ENCODE data around the gene ITGA1. TPM values are rescaled to one million over a fixed set of nuclear protein-coding genes. Genes with fewer than 3 reads are reported as not detected.
"Not testable (repeated sequence)": the region's sequence is repeated elsewhere in the genome, so short reads cannot be mapped to it uniquely, and the experiment has no call there.

Gene ITGA1
- total RNA-seq, 1 donor from 2014 or later, result 5.1 TPM

DNA sequence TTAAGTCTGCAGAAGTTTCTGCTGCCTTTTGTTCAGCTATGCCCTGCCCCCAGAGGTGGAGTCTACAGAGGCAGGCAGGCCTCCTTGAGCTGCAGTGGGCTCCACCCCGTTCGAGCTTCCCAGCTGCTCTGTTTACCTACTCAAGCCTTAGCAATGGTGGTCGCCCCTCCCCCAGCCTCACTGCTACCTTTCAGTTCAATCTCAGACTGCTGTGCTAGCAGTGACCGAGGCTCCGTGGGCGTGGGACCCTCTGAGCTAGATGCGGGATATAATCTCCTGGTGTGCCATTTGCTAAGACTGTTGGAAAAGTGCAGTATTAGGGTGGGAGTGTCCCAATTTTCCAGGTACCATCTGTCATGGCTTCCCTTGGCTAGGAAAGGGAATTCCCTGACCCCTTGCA is 188.4 kb downstream of the ITGA1 start:
- ATAC-seq, result not testable (repeated sequence)

- ATAC-seq, result no peak
These were observed 189.7 kb downstream of the ITGA1 start for GRCh38 chr5:52977264-52977897.

DNA sequence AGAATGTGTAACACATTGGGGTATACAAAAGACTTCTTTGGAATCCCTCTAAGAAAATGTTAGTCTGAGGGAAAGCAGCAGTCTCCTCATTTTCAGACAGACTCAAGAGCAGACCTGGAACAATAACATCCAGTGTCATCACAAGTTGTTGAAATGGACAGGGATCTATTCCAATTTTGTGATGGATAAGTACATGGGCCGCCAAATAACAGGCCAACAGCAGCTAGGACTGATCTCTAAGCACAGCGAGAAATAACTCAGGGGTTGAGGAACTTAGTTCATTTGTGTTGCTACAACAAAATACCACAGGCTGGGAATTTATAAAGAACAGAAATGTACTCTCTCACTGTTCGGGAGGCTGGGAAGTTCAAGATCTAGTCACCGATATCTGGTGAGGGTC is 193.8 kb downstream of the ITGA1 start:
- no peak for ATAC-seq

- ATAC-seq, result no peak
These were observed 196.3 kb downstream of the ITGA1 start for GRCh38 chr5:52983731-52984636.

DNA sequence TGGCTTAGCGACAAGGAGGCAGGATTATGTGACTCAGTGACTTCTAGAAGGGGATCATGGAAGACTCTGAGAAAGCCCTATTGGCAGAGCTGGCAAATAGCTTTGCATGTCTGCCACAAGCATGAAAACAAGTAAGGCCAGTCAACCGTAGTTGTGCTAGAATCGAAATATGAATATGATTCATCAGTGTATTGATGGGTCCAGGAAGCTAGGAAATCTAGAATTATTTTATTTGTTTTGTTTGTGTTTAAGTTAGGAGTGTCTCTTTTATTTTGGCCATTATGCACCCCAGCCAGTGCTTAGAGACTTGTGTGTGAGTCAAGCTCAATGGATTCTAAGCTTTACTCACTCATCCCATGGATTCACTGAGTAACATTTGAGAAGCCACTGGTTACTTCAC is 197.6 kb downstream of the ITGA1 start:
- peak; percentile 76 for ATAC-seq

- peak; percentile 56 for ATAC-seq
These were observed 200.1 kb downstream of the ITGA1 start for GRCh38 chr5:52987711-52988331.

DNA sequence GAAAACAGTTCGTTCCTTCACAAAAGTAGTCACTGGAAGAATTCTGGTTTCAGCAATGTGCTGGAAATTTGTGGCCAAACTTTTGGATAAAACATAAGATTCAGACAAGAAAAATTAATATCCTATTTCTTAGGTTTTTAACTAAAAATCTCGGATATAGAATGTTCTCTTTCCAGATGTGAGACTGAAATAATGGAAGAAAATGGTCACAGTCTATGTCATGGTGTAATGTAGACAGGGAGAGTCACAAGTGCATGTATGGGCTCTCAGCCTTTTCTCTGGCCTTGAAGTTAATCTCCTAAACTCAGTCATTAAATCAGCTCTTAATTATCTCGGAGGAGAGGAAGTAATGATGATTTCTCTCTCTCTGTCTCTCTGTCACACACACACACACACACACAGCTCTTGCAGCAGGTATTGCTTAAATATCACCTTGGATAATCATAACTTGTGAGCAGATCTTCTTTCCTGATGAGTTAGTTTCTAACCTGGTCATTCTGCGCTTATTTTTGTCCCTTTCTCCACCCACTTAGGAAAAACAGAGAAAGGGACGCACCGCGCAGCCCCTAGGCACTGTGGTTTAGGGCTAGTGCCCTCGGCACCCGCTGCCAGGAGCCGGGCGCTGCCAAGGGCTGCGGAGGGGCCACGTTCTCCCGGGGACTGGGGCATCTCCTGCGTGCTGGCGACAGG is 200.8 kb downstream of the ITGA1 start:
- peak; percentile 5 for ATAC-seq

DNA sequence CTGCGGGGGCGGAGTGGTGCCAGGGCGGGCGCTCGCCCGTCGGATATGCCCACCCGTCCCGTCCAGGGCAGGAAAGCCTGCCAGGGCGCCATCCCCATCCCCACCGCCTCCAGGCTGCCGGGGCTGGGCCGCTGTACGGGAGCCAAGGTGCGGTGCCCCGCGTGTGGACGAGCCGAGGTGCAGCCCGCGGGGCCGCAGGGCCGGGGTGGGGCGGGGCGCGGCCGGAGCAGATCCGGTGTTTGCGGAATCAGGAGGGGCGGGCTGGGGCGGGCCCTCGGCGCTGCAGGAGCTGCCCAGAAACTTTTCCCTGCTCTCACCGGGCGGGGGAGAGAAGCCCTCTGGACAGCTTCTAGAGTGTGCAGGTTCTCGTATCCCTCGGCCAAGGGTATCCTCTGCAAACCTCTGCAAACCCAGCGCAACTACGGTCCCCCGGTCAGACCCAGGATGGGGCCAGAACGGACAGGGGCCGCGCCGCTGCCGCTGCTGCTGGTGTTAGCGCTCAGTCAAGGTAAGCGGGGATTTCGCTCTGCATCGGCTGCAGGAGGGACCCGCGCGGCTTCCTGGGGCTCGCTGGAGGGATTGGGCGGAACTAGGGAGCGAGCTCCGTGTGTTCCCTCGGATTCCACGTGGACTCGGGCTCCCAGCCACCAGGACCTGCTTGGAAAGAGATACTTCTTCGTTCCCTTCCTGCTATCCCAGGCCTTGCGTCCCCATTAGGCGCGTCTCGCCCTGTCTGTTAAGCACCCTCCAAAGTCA is 201.5 kb downstream of the ITGA1 start, which contains the start of gene ITGA2:
ITGA2 (plus strand) TSS at position 328 of the 756 bp plus-strand sequence; CDS start at position 445, 117 bp downstream.
- ATAC-seq, result peak; percentile 78

DNA sequence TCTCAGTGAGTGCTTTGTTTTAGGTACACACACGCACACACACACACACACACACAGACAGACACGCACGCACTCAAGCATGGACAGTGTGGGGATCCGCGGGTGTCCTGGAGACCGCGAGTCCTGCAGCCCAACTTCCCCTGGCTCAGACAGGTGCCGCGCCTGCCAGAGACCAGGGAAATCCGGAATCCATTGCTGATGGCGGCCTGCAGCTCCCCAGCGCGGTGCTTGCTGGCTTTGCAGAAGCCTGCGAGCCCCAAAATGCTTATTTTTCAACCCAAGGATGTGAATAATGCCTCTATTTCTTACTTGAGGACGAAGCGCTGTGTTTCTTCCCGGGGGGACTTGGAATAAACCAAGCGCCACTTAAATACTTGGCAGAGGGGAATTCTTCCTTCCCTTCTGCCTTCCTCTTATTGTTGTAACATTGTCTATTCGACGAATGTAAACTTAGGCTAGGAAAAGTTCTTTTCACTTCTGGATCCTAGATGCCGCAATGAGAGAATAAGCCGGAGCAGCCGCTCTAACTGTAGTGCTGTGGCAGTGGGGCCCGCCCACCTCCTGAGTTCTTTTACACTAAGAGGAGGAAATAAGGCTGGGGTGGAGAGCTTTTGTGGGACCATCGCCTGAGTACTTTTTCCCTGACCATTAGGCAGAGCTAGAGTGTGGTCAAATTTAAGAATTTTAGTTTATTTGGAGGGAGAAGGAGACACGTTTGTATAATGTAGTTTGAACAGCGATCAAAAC is 202.2 kb downstream of the ITGA1 start:
- ATAC-seq, result peak; percentile 24

DNA sequence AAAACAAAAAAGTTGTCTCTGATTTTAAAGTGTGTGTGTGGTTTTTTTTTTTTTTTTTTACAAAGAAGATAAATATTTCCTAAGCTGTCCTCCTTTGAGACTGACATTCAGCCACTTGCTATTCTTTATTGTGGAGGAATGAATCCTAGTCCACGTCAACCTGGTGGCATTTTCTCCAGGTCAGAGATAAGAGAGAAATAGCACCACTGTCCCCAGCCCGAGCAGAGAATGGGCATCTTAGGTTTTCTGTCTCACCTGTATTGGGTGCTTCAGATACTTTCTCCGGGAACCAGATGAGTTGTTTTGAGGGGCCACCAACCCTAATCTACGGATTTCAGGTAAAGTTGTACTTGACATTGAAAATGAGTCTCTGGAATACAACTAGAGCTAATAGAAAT is 202.8 kb downstream of the ITGA1 start:
- no peak for ATAC-seq

DNA sequence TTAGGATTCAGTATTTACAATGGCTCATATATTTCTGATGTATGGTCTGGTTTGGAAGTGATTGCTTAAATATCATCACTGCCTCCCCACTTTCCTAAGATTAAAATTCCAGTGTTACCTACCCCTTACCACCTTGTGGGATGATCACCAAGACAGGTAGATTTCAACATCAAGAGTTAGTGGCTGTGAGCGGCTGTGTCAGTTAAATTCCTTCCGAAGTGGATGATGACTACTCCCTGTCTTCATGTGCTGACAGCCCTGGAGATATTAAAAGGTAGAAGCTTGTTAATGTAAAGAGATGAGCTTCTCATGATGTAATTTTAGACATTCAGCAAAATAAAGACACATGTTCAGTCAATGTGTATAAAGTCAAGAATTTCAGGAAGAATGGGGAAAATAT is 205.7 kb downstream of the ITGA1 start:
- ATAC-seq, result no peak

DNA sequence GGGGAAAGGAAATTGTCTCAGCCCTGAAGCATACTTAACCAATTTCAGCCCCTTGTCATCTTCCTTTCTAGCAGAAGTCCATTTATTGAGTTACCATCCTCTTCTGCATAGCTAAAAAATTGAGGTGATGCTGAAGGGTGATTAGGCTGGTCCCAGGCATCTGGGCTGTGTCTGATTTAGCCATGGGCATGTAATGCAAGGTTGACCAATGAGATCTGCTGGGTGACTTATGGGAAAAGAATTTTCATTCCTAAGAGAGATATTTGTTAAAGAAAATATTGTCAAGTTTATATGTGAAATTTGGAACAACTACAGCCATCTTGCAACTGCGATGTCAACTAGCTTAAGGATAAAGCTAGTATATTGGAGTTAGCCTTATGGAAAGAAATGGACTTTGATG is 206.6 kb downstream of the ITGA1 start:
- no peak for ATAC-seq

- no peak for ATAC-seq
These were observed 207.4 kb downstream of the ITGA1 start for GRCh38 chr5:52995095-52995494.

DNA sequence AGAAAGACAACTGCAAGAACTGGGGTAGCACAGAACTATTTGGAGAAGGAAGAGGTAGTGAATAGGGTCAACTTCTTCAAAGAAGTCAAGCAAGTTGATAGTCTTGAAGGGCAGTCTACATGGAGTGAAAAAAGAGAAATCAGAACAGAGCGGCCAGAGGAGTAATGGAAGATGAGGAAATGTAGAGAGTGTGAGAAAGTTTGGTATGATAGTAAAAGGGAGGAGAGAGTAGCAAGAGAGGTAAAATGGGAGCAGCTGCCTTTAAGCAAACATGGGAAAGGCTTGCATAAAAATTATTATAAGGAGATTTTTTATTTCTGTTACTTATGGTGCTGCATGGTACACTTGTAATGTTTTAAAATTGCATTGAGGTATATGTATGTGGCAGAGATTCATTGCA is 208.2 kb downstream of the ITGA1 start:
- no peak for ATAC-seq

DNA sequence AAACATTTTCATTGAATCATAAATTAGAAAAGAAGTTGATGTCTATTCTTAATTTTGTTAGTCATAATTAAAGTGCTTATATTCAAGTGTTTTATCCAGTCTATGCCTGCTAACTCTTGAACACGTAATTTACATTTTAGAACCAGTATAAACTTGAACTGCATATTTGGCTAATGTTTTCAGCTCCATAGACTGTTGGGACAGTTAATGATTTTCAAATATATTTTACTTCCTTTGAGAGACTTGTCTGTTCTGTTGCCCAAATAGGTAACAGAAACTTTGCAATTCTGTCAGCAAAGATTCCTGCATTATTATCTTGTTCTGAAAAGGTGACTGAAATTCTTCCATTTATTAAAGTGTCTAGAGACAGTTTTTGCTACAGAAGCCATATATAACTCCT is 209.3 kb downstream of the ITGA1 start:
- ATAC-seq, result peak; percentile 75

GRCh38 chr5:52997424-52997823 is 209.7 kb downstream of the ITGA1 start:
- ATAC-seq, result no peak

DNA sequence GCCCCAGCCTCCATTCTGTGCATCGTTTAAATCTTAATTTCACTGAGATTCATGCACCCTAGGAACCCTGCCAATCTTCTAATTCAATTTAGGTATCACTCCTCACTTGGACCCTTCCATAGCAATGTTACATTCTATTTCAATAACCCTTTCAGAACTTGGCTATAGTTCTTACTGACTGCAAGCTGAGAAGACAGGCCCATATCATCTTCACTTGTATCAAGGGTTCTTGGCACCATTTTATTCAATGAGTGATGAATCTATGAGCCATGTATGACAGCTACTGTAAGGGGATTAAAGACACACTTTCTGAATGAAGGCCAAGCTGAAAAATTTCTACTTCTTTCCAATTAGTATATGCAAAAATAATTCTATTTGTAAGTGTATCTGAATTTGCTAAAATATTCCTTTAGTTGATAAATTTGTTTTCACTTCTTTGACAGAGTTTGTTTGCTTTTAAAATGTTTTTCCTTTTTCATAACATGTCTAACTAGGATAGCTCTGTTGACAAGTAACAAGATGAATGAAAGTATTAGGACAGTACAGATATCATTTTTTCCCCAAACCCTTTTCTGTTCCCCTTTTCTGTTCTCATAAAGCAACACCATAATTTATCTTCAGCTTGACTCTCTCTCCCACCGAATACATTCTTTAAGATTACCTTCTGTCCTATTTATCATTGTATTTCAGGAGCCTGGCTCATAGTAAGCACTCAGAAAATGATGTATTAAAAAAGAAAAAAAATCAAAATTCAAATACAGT is 211.0 kb downstream of the ITGA1 start:
- no peak for ATAC-seq

DNA sequence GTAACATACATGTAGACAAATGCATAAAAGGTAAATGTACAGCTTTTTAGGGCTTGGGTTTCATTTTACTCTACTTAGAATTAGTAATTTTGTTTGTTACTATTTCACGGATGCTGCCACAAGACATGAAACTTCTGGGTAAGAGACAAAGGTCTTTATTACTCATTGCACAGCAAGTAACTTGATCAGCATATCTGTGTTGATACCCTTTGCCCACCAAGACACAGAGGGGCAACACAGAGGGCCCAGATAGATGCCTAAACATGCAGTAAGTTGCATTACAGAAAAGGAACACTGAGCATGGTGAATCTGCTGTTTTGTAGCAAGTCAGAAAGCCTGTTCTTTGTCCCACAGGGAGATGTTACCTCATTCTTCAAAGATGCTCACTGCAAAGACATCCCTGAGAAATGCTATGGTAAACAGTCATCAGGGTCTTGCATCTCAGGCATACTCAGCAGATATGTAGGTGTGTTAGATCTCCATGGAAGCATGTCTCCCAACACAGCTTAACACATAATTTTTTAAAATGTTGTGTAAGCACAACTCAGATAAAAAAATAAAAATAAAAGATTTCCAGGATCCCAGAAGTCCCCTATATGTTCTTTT is 211.7 kb downstream of the ITGA1 start:
- ATAC-seq, result no peak

DNA sequence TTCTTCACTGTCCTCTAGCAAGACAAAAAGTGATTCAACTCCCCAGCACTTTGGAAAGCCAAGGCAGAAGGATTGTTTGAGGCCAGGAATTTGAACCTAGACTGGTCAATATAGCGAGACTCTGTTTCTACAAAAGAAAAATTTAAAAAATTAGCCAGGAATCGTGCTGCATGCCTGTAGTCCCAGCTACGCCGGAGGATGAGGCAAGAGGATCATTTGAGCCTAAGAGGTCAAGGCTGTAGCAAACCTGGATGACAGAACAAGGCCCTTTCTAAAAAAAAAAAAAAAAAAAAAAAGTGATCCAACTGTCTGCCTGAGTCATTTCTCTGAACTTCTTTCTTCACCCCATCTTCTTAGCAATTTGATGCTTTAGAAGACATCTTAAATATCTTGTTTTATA is 213.8 kb downstream of the ITGA1 start:
- no peak for ATAC-seq

GRCh38 chr5:53002491-53002890 is 214.8 kb downstream of the ITGA1 start:
- no peak for ATAC-seq
